ENCODE data around the gene FNBP1L.

DNA sequence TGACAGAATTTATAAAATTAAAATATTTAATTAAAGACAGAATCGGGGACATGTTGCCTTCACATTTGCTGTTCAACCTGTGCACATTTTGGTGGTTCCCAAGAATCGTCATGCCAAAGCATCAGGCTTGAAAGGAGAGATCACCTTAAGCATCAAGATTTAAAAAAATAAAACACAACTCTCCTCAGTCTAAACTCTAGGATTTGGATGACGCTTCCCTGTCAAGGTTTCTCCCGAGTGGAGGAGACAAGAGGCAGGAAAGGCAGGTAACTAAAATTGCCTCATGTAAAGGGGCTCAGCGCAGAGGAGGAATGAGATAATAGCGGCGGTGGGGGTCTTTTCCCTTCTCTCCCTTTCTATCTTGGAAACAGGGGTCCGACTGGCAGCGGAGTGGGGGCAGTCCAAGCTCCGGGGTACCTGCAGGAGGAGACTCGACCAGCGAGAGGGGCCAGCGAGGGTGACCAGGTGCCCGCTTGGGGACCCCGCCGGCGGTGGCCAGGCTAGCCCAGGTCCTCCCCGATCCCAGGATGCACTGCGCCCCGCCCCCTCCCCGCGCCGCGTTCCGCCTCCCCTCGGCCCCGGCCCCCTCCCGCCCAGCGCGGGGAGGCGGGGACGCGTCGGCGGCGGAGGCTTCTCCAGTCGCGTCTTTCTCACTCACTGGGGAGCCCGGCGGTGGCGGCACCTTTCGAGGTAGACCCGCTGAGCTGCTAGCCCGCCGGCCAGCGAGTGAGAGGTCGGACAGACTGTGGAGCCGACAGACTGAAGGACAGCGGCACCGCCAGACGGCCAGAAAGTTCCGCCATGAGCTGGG lies at the start of gene FNBP1L:
- TF ChIP-seq, protein P1, sequence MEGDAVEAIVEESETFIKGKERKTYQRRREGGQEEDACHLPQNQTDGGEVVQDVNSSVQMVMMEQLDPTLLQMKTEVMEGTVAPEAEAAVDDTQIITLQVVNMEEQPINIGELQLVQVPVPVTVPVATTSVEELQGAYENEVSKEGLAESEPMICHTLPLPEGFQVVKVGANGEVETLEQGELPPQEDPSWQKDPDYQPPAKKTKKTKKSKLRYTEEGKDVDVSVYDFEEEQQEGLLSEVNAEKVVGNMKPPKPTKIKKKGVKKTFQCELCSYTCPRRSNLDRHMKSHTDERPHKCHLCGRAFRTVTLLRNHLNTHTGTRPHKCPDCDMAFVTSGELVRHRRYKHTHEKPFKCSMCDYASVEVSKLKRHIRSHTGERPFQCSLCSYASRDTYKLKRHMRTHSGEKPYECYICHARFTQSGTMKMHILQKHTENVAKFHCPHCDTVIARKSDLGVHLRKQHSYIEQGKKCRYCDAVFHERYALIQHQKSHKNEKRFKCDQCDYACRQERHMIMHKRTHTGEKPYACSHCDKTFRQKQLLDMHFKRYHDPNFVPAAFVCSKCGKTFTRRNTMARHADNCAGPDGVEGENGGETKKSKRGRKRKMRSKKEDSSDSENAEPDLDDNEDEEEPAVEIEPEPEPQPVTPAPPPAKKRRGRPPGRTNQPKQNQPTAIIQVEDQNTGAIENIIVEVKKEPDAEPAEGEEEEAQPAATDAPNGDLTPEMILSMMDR (IDR thresholded peaks at IDR 0.05 in 2 of 3, conservative IDR thresholded peaks at IDR 0.05 in 1 of 3; ENCODE audit: insufficient read depth in 2 of 3, low read depth in 1 of 3, low read length in 3 of 3): no peak
- no peak for TF ChIP-seq BRCA1 (IDR thresholded peaks at IDR 0.05)
- no peak for TF ChIP-seq BRCA1 (CRISPR knock-in tag; IDR thresholded peaks at IDR 0.05)
- TF ChIP-seq HDAC8 (tag; IDR thresholded peaks at IDR 0.05): no peak
- no peak for TF ChIP-seq FOSL1 (tag; conservative IDR thresholded peaks at IDR 0.05)
- no peak for TF ChIP-seq HNRNPK (IDR thresholded peaks at IDR 0.05; ENCODE audit: low read depth, low read length, poor library complexity, severe bottlenecking)
